IMR-90 (cell line): ENCODE measurements around the gene FAM89B. TPM values are rescaled to one million over a fixed set of nuclear protein-coding genes. Genes with fewer than 3 reads are reported as not detected.

Experiments
- ATAC-seq: fragments of 200-7000 bp; cut with Tn5 transposase; 2 replicates; pipeline ENCODE4 v1.9.1; 2020; ENCODE audit warnings: low read depth, mild to moderate bottlenecking, moderate library complexity
- BruUV-seq: library from RNA; stranded (reverse); fragments of 400-500 nt; replicated peaks from 2 replicates; lab custom pipeline; 2021; lab: Mats Ljungman, UMichigan
- CTCF ChIA-PET: fragments of 300-600 bp; formaldehyde crosslinking; extraction: SDS; loops from one replicate; lab custom pipeline; 2021; ENCODE audit warnings: antibody characterized with exemption; lab: Yijun Ruan, JAX
- POLR2A ChIA-PET: fragments of 300-600 bp; sonication (Branson Sonifier 250); formaldehyde crosslinking; loops from one replicate; lab custom pipeline; 2022; ENCODE audit warnings: antibody characterized with exemption; ENCODE audit not compliant: unreplicated experiment; lab: Charles Lee
- DNase-seq: peaks from one replicate; pipeline ENCODE4 v3.0.0; 2013
- H2AFZ ChIP-seq: replicated peaks from 2 replicates; pipeline ENCODE3; 2013; ENCODE audit warnings: low read length, mild to moderate bottlenecking; ENCODE audit not compliant: poor library complexity
- H2AK5ac ChIP-seq: 2 replicates; pipeline ENCODE4 v1.6.1; 2013; ENCODE audit warnings: low read depth, low read length, inconsistent platforms
- H2AK9ac ChIP-seq: replicated peaks from 2 replicates; pipeline ENCODE3; 2013; ENCODE audit warnings: mild to moderate bottlenecking, low read depth, low read length, moderate library complexity; ENCODE audit not compliant: poor library complexity
- H2BK120ac ChIP-seq: 2 replicates; pipeline ENCODE4 v1.6.1; 2013; ENCODE audit warnings: low read depth, low read length, inconsistent platforms
- H2BK15ac ChIP-seq: 3 replicates; pipeline ENCODE4 v1.6.1; 2013; ENCODE audit warnings: low read depth, low read length, inconsistent platforms
- H2BK20ac ChIP-seq: 2 replicates; pipeline ENCODE4 v1.6.1; 2013; ENCODE audit warnings: low read depth, mild to moderate bottlenecking, inconsistent platforms, low read length, moderate library complexity
- H2BK5ac ChIP-seq: 2 replicates; pipeline ENCODE4 v1.6.1; 2013; ENCODE audit warnings: mild to moderate bottlenecking, low read depth, low read length, inconsistent platforms; ENCODE audit not compliant: poor library complexity, severe bottlenecking
- H3K14ac ChIP-seq: replicated peaks from 2 replicates; pipeline ENCODE4 v1.6.1; 2013; ENCODE audit warnings: low read depth, low read length, inconsistent platforms
- H3K18ac ChIP-seq: 2 replicates; pipeline ENCODE4 v1.6.1; 2013; ENCODE audit warnings: low read depth, low read length, control low read depth
- H3K23ac ChIP-seq: 2 replicates; pipeline ENCODE4 v1.6.1; 2013; ENCODE audit warnings: low read depth, low read length, inconsistent platforms
- H3K27ac ChIP-seq: 2 replicates; pipeline ENCODE4 v1.5.1; 2013; ENCODE audit warnings: mild to moderate bottlenecking, control low read depth, low read length; ENCODE audit not compliant: insufficient read depth
- H3K27me3 ChIP-seq: 2 replicates; pipeline ENCODE4 v1.6.1; 2013; ENCODE audit warnings: low read length; ENCODE audit not compliant: control insufficient read depth, insufficient read depth
- H3K36me3 ChIP-seq: 2 replicates; pipeline ENCODE4 v1.6.1; 2013; ENCODE audit warnings: low read length, mixed read lengths; ENCODE audit not compliant: control insufficient read depth, insufficient read depth
- H3K4ac ChIP-seq: 2 replicates; pipeline ENCODE4 v1.6.1; 2013; ENCODE audit warnings: low read depth, low read length, inconsistent platforms
- H3K4me1 ChIP-seq: 2 replicates; pipeline ENCODE4 v1.6.1; 2013; ENCODE audit warnings: low read length, mixed read lengths; ENCODE audit not compliant: control insufficient read depth, insufficient read depth
- H3K4me2 ChIP-seq: 2 replicates; pipeline ENCODE4 v1.6.1; 2013; ENCODE audit warnings: low read depth, mild to moderate bottlenecking, control low read depth, low read length, moderate library complexity
- H3K4me3 ChIP-seq: 2 replicates; pipeline ENCODE4 v1.5.1; 2013; ENCODE audit warnings: low read depth, mild to moderate bottlenecking, control low read depth, low read length, moderate library complexity; ENCODE audit not compliant: insufficient read depth
- H3K56ac ChIP-seq: 2 replicates; pipeline ENCODE4 v1.6.1; 2013; ENCODE audit warnings: low read length, inconsistent platforms; ENCODE audit not compliant: insufficient read depth; ENCODE audit errors: extremely low read depth
- H3K79me1 ChIP-seq, 2 experiments: 2 replicates each; pipeline ENCODE4 v1.6.1; 2013; ENCODE audit warnings: low read length in 2 of 2, inconsistent platforms in 1 of 2, low read depth in 1 of 2
- H3K9ac ChIP-seq: 2 replicates; pipeline ENCODE4 v1.6.1; 2013; ENCODE audit warnings: low read depth, low read length, control low read depth
- H3K9me1 ChIP-seq: 2 replicates; pipeline ENCODE4 v1.6.1; 2013; ENCODE audit warnings: low read length, inconsistent platforms; ENCODE audit not compliant: insufficient read depth
- H3K9me3 ChIP-seq: 2 replicates; pipeline ENCODE4 v1.6.1; 2013; ENCODE audit warnings: low read length; ENCODE audit not compliant: control insufficient read depth, insufficient read depth
- H4K20me1 ChIP-seq: 2 replicates; pipeline ENCODE4 v1.6.1; 2013; ENCODE audit warnings: low read length, inconsistent platforms; ENCODE audit not compliant: insufficient read depth
- H4K5ac ChIP-seq: 2 replicates; pipeline ENCODE4 v1.6.1; 2013; ENCODE audit warnings: mild to moderate bottlenecking, low read depth, low read length, control low read depth
- H4K8ac ChIP-seq, 2 experiments: 2 replicates each; pipeline ENCODE4 v1.6.1; 2013; ENCODE audit warnings: low read depth in 2 of 2, low read length in 2 of 2, control low read depth in 1 of 2, inconsistent platforms in 1 of 2
- H4K91ac ChIP-seq: 2 replicates; pipeline ENCODE4 v1.6.1; 2013; ENCODE audit warnings: low read depth, low read length, inconsistent platforms; ENCODE audit not compliant: insufficient read depth
- CEBPB ChIP-seq: IDR thresholded peaks from 2 replicates; pipeline ENCODE4 v1.6.1; 2012; ENCODE audit warnings: low read depth, low read length, improper control_type of control experiment
- ELK1 ChIP-seq: fragments of 150-350 bp; IDR thresholded peaks from 2 replicates; pipeline ENCODE4 v1.6.1; 2016; ENCODE audit warnings: low read depth, mild to moderate bottlenecking, low read length, moderate library complexity, borderline replicate concordance
- FOS ChIP-seq: fragments of 150-350 bp; IDR thresholded peaks from 2 replicates; pipeline ENCODE4 v1.6.1; 2016; ENCODE audit warnings: low read depth, low read length
- NFE2L2 ChIP-seq: fragments of 150-350 bp; IDR thresholded peaks from 2 replicates; pipeline ENCODE4 v1.6.1; 2016; ENCODE audit warnings: low read depth, mild to moderate bottlenecking, low read length
- RAD21 ChIP-seq: IDR thresholded peaks from 2 replicates; pipeline ENCODE4 v1.6.1; 2012; ENCODE audit warnings: low read length, improper control_type of control experiment
- RFX5 ChIP-seq: IDR thresholded peaks from 2 replicates; pipeline ENCODE4 v1.8.0; 2012; ENCODE audit warnings: low read depth, mild to moderate bottlenecking, low read length, moderate library complexity
- WGBS, 2 experiments: methylation state at CpG; one replicate each; pipeline versions ENCODE4 v1.1.5 to v1.1.7; 2013; ENCODE audit warnings: missing lambda C conversion rate in 2 of 2; ENCODE audit not compliant: insufficient read length in 1 of 2; ENCODE audit errors: extremely low coverage in 2 of 2; 5-methylcytosine and 5-hydroxymethylcytosine counted together
- dilution Hi-C: fragments of 300-500 bp; cut with HindIII; formaldehyde crosslinking; loops from one replicate; pipeline ENCODE4 v1.14.3; 2018; ENCODE audit warnings: low sequenced_read_pairs; ENCODE audit not compliant: unreplicated experiment
- in situ Hi-C: fragments of 300-500 bp; cut with MboI; formaldehyde crosslinking; loops from 3 replicates; pipeline ENCODE4 v1.14.3; 2019; ENCODE audit warnings: low sequenced_read_pairs, inconsistent platforms, mixed read lengths
- intact Hi-C: fragments of 100-400 bp; cut with micrococcal nuclease; formaldehyde crosslinking; loops from 2 replicates; pipeline ENCODE4 v1.10.0; 2022
- polyA plus RNA-seq, 3 experiments: library from polyadenylated mRNA; depleted of rRNA; stranded (reverse); fragments of >200 nt; gene quantifications; 2 replicates each; pipeline ENCODE4 v1.2.3, GENCODE V29; 2012; ENCODE audit warnings: low replicate concordance in 1 of 3
- total RNA-seq: library from RNA; depleted of rRNA; stranded (reverse); fragments of >200 nt; gene quantifications from 2 replicates; pipeline ENCODE4 v1.2.3, GENCODE V29; 2012

FAM89B gene
- total and polyA plus RNA-seq, 2 of the 4 experiments (the other 2 are of a cell fraction), result 12.0 to 65.5 TPM

- dilution Hi-C loops (no loop called here), intact Hi-C loops (no loop called here), in situ Hi-C loops (no loop called here)
- no peak; the same call in 1 of the 2 replicates for ATAC-seq
- peak overlapping the region; percentile 95 for H2AK5ac ChIP-seq
- 49% methylated on average over 11 of the region's 31 CpGs; no CpG with 5 or more reads in 1 of the 2 experiments for WGBS, 2 experiments
- H2BK15ac ChIP-seq, result no peak overlapping the region
- 0 out of 2 replicates have a peak overlapping the region, but pooled peaks have one; percentile 0 for H2BK120ac ChIP-seq
- ChIA-PET POLR2A (interaction anchor here (0.6 to 1.8 kb wide), 4 partner anchors 18 to 326 kb away, joined by 3 to 9 read pairs (median 7); partner anchors contain the start of gene MALAT1), CTCF (no interaction called here)
- peaks cover 12% of the 10 kb centered on the region for H3K4me1 ChIP-seq
- H2AK9ac ChIP-seq, result peak overlapping the region; percentile 95
- H3K27me3 ChIP-seq, result no peaks in the 10 kb centered on the region
- H3K18ac ChIP-seq, result no peak overlapping the region; the same call in 1 of the 2 replicates
- H3K14ac ChIP-seq, result peak overlapping the region; percentile 62
- peaks cover 40% of the 10 kb centered on the region for H4K20me1 ChIP-seq
- H3K27ac ChIP-seq, result peak overlapping the region; percentile 87
- H2AFZ ChIP-seq, result peak overlapping the region; percentile 92
- DNase-seq, result no peak
- H4K8ac ChIP-seq, result peak overlapping the region; percentile 36 to 66; a peak in 3 of 4 replicates
- H3K9me1 ChIP-seq, result peaks cover 6% of the 10 kb centered on the region; the same call in 1 of the 2 replicates
- no peak overlapping the region for H2BK20ac ChIP-seq
- no peaks in the 10 kb centered on the region for H3K9me3 ChIP-seq
- H3K4me2 ChIP-seq, result peak overlapping the region; percentile 77
- peak overlapping the region; percentile 90 for H3K23ac ChIP-seq
- peak overlapping the region; percentile 58 for H3K56ac ChIP-seq
- H3K4me3 ChIP-seq, result peak overlapping the region; percentile 88
- peak overlapping the region; percentile 43 for H4K91ac ChIP-seq
- peaks cover 22 to 59% of the 10 kb centered on the region in 2 experiments for H3K79me1 ChIP-seq
- TF ChIP-seq RFX5, result no peak
- TF ChIP-seq NFE2L2, result no peak
- TF ChIP-seq CEBPB, result no peak
- no peak for TF ChIP-seq RAD21
- no peak for TF ChIP-seq FOS
- TF ChIP-seq ELK1, result no peak
- H2BK5ac ChIP-seq, result peak overlapping the region; percentile 79
- peak overlapping the region; percentile 98 for H3K9ac ChIP-seq
- H4K5ac ChIP-seq, result peak overlapping the region; percentile 11; the same call in 1 of the 2 replicates
- peak overlapping the region; percentile 81 for H3K4ac ChIP-seq
- TSS peak; percentile 70 for BruUV-seq
- peaks cover 37% of the 10 kb centered on the region for H3K36me3 ChIP-seq
These were observed 46.5 kb upstream of the FAM89B start for GRCh38 chr11:65525546-65526480.
